Heart right ventricle (tissue), 16 donors: ENCODE data around the gene ONECUT1. TPM values are rescaled to one million over a fixed set of nuclear protein-coding genes. Genes with fewer than 3 reads are reported as not detected.

Experiments
- ATAC-seq, 8 donors: fragments of 200-7000 bp; cut with Tn5 transposase; one replicate each; pipeline ENCODE4 v1.9.1; 2020; ENCODE audit warnings: mild to moderate bottlenecking in 8 of 8, moderate library complexity in 8 of 8, moderate number of reproducible peaks in 1 of 8
- DNase-seq, 2 donors: peaks; one replicate each; pipeline ENCODE4 v3.0.0-alpha.2; 2020
- H3K27ac ChIP-seq, 10 donors: fragments of 200-600 bp; sonication (generic) in 2 of 10; one replicate each; pipeline versions ENCODE4 v1.5.0 to v1.8.0; 2020 to 2022; ENCODE audit warnings: mild to moderate bottlenecking in 3 of 10
- H3K27me3 ChIP-seq, 7 donors: fragments of 200-600 bp; one replicate each; pipeline ENCODE4 v1.8.0; 2021 to 2022; ENCODE audit warnings: mild to moderate bottlenecking in 2 of 7
- H3K36me3 ChIP-seq, 9 donors: fragments of 200-600 bp; sonication (generic) in 1 of 9; one replicate each; pipeline versions ENCODE4 v1.5.0 to v1.8.0; 2020 to 2022; ENCODE audit warnings: mild to moderate bottlenecking in 2 of 9
- H3K4me1 ChIP-seq, 9 donors: fragments of 200-600 bp; sonication (generic) in 1 of 9; one replicate each; pipeline versions ENCODE4 v1.5.0 to v1.8.0; 2020 to 2022; ENCODE audit warnings: mild to moderate bottlenecking in 4 of 9
- H3K4me3 ChIP-seq, 10 donors: fragments of 200-600 bp; sonication (generic) in 2 of 10; one replicate each; pipeline versions ENCODE4 v1.5.0 to v1.8.0; 2020 to 2022; ENCODE audit warnings: mild to moderate bottlenecking in 7 of 10, moderate library complexity in 2 of 10
- H3K9me3 ChIP-seq, 11 donors: fragments of 200-600 bp in 10 of 11; sonication (generic) in 2 of 11; one replicate each; pipeline versions ENCODE4 v1.5.0 to v1.8.0; 2013 to 2022; ENCODE audit warnings: mild to moderate bottlenecking in 2 of 11, control low read depth in 1 of 11, moderate library complexity in 1 of 11
- CTCF ChIP-seq, 9 donors: fragments of 200-600 bp; sonication (generic) in 2 of 9; IDR thresholded peaks; one replicate each; pipeline versions ENCODE4 v1.5.0 to v1.8.0; 2021 to 2022; ENCODE audit warnings: antibody characterized with exemption in 9 of 9, mild to moderate bottlenecking in 5 of 9, moderate library complexity in 1 of 9
- WGBS, 2 donors: extraction: QIAGEN DNeasy Blood & Tissue Kit; methylation state at CpG; one replicate each; pipeline ENCODE4 v1.1.7; 2013; ENCODE audit warnings: inconsistent platforms in 1 of 2; 5-methylcytosine and 5-hydroxymethylcytosine counted together
- intact Hi-C, 10 donors: fragments of 100-400 bp; cut with DNase I; formaldehyde crosslinking; loops; one replicate each; pipeline versions ENCODE4 v1.11.1 to v1.14.2; 2022
- polyA plus RNA-seq, 2 donors: library from polyadenylated mRNA; stranded (reverse); fragments of 200-250 nt; gene quantifications; one replicate each; pipeline ENCODE4 v1.2.3, GENCODE V29; 2013
- total RNA-seq, 10 donors: library from RNA; stranded (reverse); fragmentation: NEBNext Ultra II Directional in 3 of 10; extraction: Animal tissue kit (Norgen Biotek cat#: 25700) in 3 of 10; gene quantifications; one replicate each; pipeline versions ENCODE4 v1.2.1 to v1.2.4, GENCODE V29; 2021 to 2023
- donor health status: Arrhythmogenic right ventricular cardiomyopathy.
- donor health status: ischemic (EF 13 %, LVEDD 7.1; RV severe dilation, severe dysfunction).
- donor health status: healthy with polysubstance abuse.
- donor health status: DM: no; HTN: yes; CAD: no.
- donor health status: DM: no; HTN: no; CAD: no.
- donor health status: ischemic (EF 25% LVEDD 6.9; RV normal size, moderate dysfunction).
- donor health status: ischemic (EF 25% LVEDD 5.7; RV mildly dilated, moderate dysfunction).
- donor health status: healthy.
- donor health status: DM: yes; HTN: yes; CAD: no.
- donor health status: Ischemic cardiomyopathy.
- donor health status: ischemic (EF 35%, LVEDD 5.7; RV mildly dilated, moderate dysfunction).
- donor health status: nonischemic (EF 11% LVEDD 7.7; RV severe dilation, severe dysfunction).
- donor health status: DM: yes; HTN: yes; CAD: no.
- donor health status: PGD.
- donor health status: ischemic (EF 29% LVEDD 5.4; RV normal size, mild dysfunction).
- donor health status: nonischemic (EF 23%, LVEDD 6.1; RV moderate dilation, normal function).

The ONECUT1 gene
- total and polyA plus RNA-seq, 12 donors, result 0.20 TPM; not detected in 11

GRCh38 chr15:52798529-52799101 lies 8.5 kb upstream of the ONECUT1 start:
- H3K4me1 ChIP-seq, result peaks cover 3 to 19% (median 12%) of the 10 kb centered on the region in 9 donors
- DNase-seq (no peak), ATAC-seq (no peak)
- H3K36me3 ChIP-seq, result no peaks in the 10 kb centered on the region
- no peak for TF ChIP-seq CTCF (IDR thresholded peaks at IDR 0.05)
- intact Hi-C loops, result no loop called here
- no peak overlapping the region for H3K4me3 ChIP-seq
- no peaks in the 10 kb centered on the region for H3K9me3 ChIP-seq
- H3K27me3 ChIP-seq, result peaks cover 31 to 100% (median 99%) of the 10 kb centered on the region in 7 donors
- no peak overlapping the region for H3K27ac ChIP-seq
- WGBS, 2 donors, result 6% methylated on average over 26 to 28 of the region's 28 CpGs

- WGBS, 2 donors, result 4% methylated on average over 45 of the region's 45 CpGs
- peaks cover 29 to 100% (median 99%) of the 10 kb centered on the region in 7 donors for H3K27me3 ChIP-seq
- no peak overlapping the region for H3K27ac ChIP-seq
- H3K4me1 ChIP-seq, result peaks cover 0 to 15% (median 9%) of the 10 kb centered on the region in 9 donors
- no peaks in the 10 kb centered on the region for H3K9me3 ChIP-seq
- no peak for TF ChIP-seq CTCF (IDR thresholded peaks at IDR 0.05)
- no peak overlapping the region for H3K4me3 ChIP-seq
- DNase-seq (no peak), ATAC-seq (no peak)
- intact Hi-C loops, result no loop called here
- H3K36me3 ChIP-seq, result no peaks in the 10 kb centered on the region
Measured at GRCh38 chr15:52797625-52798501, 7.7 kb upstream of the ONECUT1 start.

GRCh38 chr15:52796753-52797520 lies 6.8 kb upstream of the ONECUT1 start:
- intact Hi-C loops, result no loop called here
- WGBS, 2 donors, result 3 to 5% methylated on average over 8 of the region's 8 CpGs
- H3K27me3 ChIP-seq, result peaks cover 20 to 100% (median 95%) of the 10 kb centered on the region in 7 donors

More at GRCh38 chr15:52796753-52797520, 6.8 kb upstream of the ONECUT1 start:
- no peaks in the 10 kb centered on the region for H3K9me3 ChIP-seq
- no peaks in the 10 kb centered on the region for H3K36me3 ChIP-seq
- TF ChIP-seq CTCF (IDR thresholded peaks at IDR 0.05), result no peak
- DNase-seq (no peak), ATAC-seq (no peak)
- no peak overlapping the region for H3K4me3 ChIP-seq
- peaks cover 0 to 15% (median 9%) of the 10 kb centered on the region in 9 donors for H3K4me1 ChIP-seq
- no peak overlapping the region for H3K27ac ChIP-seq
